Uterus (tissue), 2 donors: Measurements from ENCODE around the gene OR13C4.

Experiments
- CTCF ChIP-seq, 4 experiments: fragments of 200-600 bp in 2 of 4; fragments of 450-650 bp in 2 of 4; sonication (generic) in 2 of 4; IDR thresholded peaks; one replicate each; pipeline ENCODE4 v1.5.1; 2016 to 2019; ENCODE audit warnings: antibody characterized with exemption in 4 of 4, mild to moderate bottlenecking in 2 of 4, moderate library complexity in 1 of 4
- POLR2A ChIP-seq, 2 donors: fragments of 450-650 bp; IDR thresholded peaks; one replicate each; pipeline ENCODE4 v1.6.1; 2016; ENCODE audit warnings: antibody characterized with exemption in 2 of 2, mild to moderate bottlenecking in 1 of 2, moderate library complexity in 1 of 2

- no peak for TF ChIP-seq CTCF (IDR thresholded peaks at IDR 0.05)
- no peak for TF ChIP-seq POLR2A (IDR thresholded peaks at IDR 0.05)
These were observed 28.5 kb upstream of the OR13C4 start for GRCh38 chr9:104555521-104555920.
